Osteoblast (primary cell): ENCODE results near the gene FHIT. TPM values are rescaled to one million over a fixed set of nuclear protein-coding genes. Genes with fewer than 3 reads are reported as not detected.

Source experiments
- DNase-seq: peaks from one replicate; pipeline ENCODE4 v3.0.0; 2011; ENCODE audit warnings: low spot score, mixed read lengths; ENCODE audit not compliant: insufficient read length; ENCODE audit errors: missing footprints
- H2AFZ ChIP-seq: 2 replicates; pipeline ENCODE4 v1.6.0; 2011; ENCODE audit warnings: mild to moderate bottlenecking, low read length
- H3K27ac ChIP-seq: 2 replicates; pipeline ENCODE4 v1.5.1; 2011; ENCODE audit warnings: mild to moderate bottlenecking, low read depth, low read length, moderate library complexity
- H3K27me3 ChIP-seq: 2 replicates; pipeline ENCODE4 v1.6.0; 2012; ENCODE audit warnings: mild to moderate bottlenecking, control low read depth, inconsistent platforms, low read length, moderate library complexity; ENCODE audit not compliant: insufficient read depth
- H3K36me3 ChIP-seq: 2 replicates; pipeline ENCODE4 v1.5.1; 2011; ENCODE audit warnings: mild to moderate bottlenecking, low read length, control low read depth, moderate library complexity; ENCODE audit not compliant: insufficient read depth
- H3K4me1 ChIP-seq: 2 replicates; pipeline ENCODE4 v1.5.1; 2011; ENCODE audit warnings: mild to moderate bottlenecking, low read length, control low read depth, moderate library complexity; ENCODE audit not compliant: insufficient read depth
- H3K4me2 ChIP-seq: 2 replicates; pipeline ENCODE4 v1.6.0; 2011; ENCODE audit warnings: mild to moderate bottlenecking, low read length; ENCODE audit not compliant: insufficient read depth
- H3K4me3 ChIP-seq: fragments of 200-600 bp; sonication (generic); 3 replicates; pipeline ENCODE4 v1.5.1; 2012; ENCODE audit warnings: mild to moderate bottlenecking, low read length, inconsistent platforms; ENCODE audit not compliant: insufficient read depth
- H3K79me2 ChIP-seq: 2 replicates; pipeline ENCODE4 v1.6.0; 2012; ENCODE audit warnings: mild to moderate bottlenecking, low read length, control low read depth, inconsistent platforms; ENCODE audit not compliant: insufficient read depth
- H3K9me3 ChIP-seq: 2 replicates; pipeline ENCODE4 v1.5.1; 2011; ENCODE audit warnings: low read depth, low read length, control low read depth
- H4K20me1 ChIP-seq: 2 replicates; pipeline ENCODE4 v1.6.0; 2012; ENCODE audit warnings: mild to moderate bottlenecking, low read length, control low read depth; ENCODE audit not compliant: insufficient read depth
- total RNA-seq: library from RNA; depleted of rRNA; stranded (reverse); fragments of >200 nt; gene quantifications from 2 replicates; pipeline ENCODE4 v1.2.3, GENCODE V29; 2012
- TF ChIP-seq, protein P1 (sequence below): IDR thresholded peaks from 2 replicates; pipeline ENCODE4 v1.5.1; 2011; ENCODE audit warnings: mild to moderate bottlenecking, low read depth, low read length, moderate library complexity; ENCODE audit errors: extremely low read depth

FHIT gene
- total RNA-seq, 1 donor, result 3.3 TPM

GRCh38 chr3:61139686-61140085 lies 111.6 kb downstream of the FHIT start:
- no peaks in the 10 kb centered on the region for H3K9me3 ChIP-seq
- no peak for DNase-seq
- H2AFZ ChIP-seq, result no peak overlapping the region
- TF ChIP-seq, protein P1, sequence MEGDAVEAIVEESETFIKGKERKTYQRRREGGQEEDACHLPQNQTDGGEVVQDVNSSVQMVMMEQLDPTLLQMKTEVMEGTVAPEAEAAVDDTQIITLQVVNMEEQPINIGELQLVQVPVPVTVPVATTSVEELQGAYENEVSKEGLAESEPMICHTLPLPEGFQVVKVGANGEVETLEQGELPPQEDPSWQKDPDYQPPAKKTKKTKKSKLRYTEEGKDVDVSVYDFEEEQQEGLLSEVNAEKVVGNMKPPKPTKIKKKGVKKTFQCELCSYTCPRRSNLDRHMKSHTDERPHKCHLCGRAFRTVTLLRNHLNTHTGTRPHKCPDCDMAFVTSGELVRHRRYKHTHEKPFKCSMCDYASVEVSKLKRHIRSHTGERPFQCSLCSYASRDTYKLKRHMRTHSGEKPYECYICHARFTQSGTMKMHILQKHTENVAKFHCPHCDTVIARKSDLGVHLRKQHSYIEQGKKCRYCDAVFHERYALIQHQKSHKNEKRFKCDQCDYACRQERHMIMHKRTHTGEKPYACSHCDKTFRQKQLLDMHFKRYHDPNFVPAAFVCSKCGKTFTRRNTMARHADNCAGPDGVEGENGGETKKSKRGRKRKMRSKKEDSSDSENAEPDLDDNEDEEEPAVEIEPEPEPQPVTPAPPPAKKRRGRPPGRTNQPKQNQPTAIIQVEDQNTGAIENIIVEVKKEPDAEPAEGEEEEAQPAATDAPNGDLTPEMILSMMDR, result no peak
- H3K36me3 ChIP-seq, result no peaks in the 10 kb centered on the region
- no peaks in the 10 kb centered on the region for H3K4me1 ChIP-seq
- no peak overlapping the region for H3K4me2 ChIP-seq
- H3K4me3 ChIP-seq, result no peak overlapping the region
- H4K20me1 ChIP-seq, result no peaks in the 10 kb centered on the region
- no peaks in the 10 kb centered on the region for H3K27me3 ChIP-seq
- H3K27ac ChIP-seq, result no peak overlapping the region
- H3K79me2 ChIP-seq, result no peaks in the 10 kb centered on the region

DNA sequence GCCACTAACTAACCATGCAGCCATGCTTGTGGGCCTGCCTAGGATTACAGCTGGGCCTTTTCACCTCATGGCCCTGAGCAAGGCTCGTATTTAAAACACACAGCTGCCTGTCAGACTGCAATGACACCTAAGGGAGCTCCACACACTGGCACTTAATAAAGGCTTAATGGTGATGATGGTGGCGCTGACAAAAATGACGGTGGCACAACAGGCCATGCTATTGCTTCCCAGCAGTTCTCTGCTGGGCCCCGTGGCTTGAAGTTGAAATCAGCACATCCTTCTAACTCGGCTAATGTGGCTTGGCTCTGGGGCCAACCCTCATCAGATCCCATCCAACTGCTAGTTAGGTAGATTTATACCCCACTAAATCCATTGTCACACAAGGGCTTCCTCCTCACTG lies 112.9 kb downstream of the FHIT start:
- no peaks in the 10 kb centered on the region for H3K27me3 ChIP-seq
- no peak overlapping the region for H2AFZ ChIP-seq
- TF ChIP-seq, protein P1, result no peak
- no peaks in the 10 kb centered on the region for H3K9me3 ChIP-seq
- no peaks in the 10 kb centered on the region for H3K79me2 ChIP-seq
- H3K4me2 ChIP-seq, result no peak overlapping the region
- no peak for DNase-seq
- H3K4me3 ChIP-seq, result no peak overlapping the region
- no peak overlapping the region for H3K27ac ChIP-seq
- no peaks in the 10 kb centered on the region for H3K36me3 ChIP-seq
- no peaks in the 10 kb centered on the region for H4K20me1 ChIP-seq
- H3K4me1 ChIP-seq, result no peaks in the 10 kb centered on the region

- no peak for DNase-seq
- H2AFZ ChIP-seq, result no peak overlapping the region
- H3K36me3 ChIP-seq, result no peaks in the 10 kb centered on the region
- no peaks in the 10 kb centered on the region for H3K9me3 ChIP-seq
- H3K4me3 ChIP-seq, result no peak overlapping the region
- H3K27me3 ChIP-seq, result no peaks in the 10 kb centered on the region
- H4K20me1 ChIP-seq, result no peaks in the 10 kb centered on the region
- H3K4me2 ChIP-seq, result no peak overlapping the region
- no peaks in the 10 kb centered on the region for H3K79me2 ChIP-seq
- no peaks in the 10 kb centered on the region for H3K4me1 ChIP-seq
- H3K27ac ChIP-seq, result no peak overlapping the region
- TF ChIP-seq, protein P1, result no peak
Observed at GRCh38 chr3:61136191-61136590, 115.1 kb downstream of the FHIT start.

GRCh38 chr3:61134532-61134931 lies 116.7 kb downstream of the FHIT start:
- TF ChIP-seq, protein P1, result no peak
- no peaks in the 10 kb centered on the region for H3K27me3 ChIP-seq
- no peak overlapping the region for H3K27ac ChIP-seq
- H3K4me2 ChIP-seq, result no peak overlapping the region
- H3K4me3 ChIP-seq, result no peak overlapping the region
- DNase-seq, result no peak
- no peaks in the 10 kb centered on the region for H3K9me3 ChIP-seq
- no peaks in the 10 kb centered on the region for H3K36me3 ChIP-seq
- no peak overlapping the region for H2AFZ ChIP-seq
- no peaks in the 10 kb centered on the region for H3K4me1 ChIP-seq
- no peaks in the 10 kb centered on the region for H4K20me1 ChIP-seq
- no peaks in the 10 kb centered on the region for H3K79me2 ChIP-seq
